Measurements from ENCODE around the gene NRN1L.

GRCh38 chr16:67861877-67862276 lies 22.8 kb upstream of the NRN1L start:
- no peak for TF ChIP-seq CTCF (IDR thresholded peaks at IDR 0.05)
- no peak for TF ChIP-seq TCF7L2 (IDR thresholded peaks at IDR 0.05; ENCODE audit: low read depth, low read length)

All from Panc1 (cell line).